Psoas muscle (tissue), 8 donors: ENCODE measurements around the gene PTPRM. TPM values are rescaled to one million over a fixed set of nuclear protein-coding genes. Genes with fewer than 3 reads are reported as not detected.

Experiments
- ATAC-seq, 4 donors: fragments of 200-7000 bp; cut with Tn5 transposase; one replicate each; pipeline ENCODE4 v1.9.1; 2020; ENCODE audit warnings: moderate library complexity in 3 of 4, mild to moderate bottlenecking in 2 of 4
- DNase-seq, 2 donors: peaks; one replicate each; pipeline ENCODE4 v3.0.0-alpha.2; 2020
- H3K27ac ChIP-seq: fragments of 200-600 bp; one replicate; pipeline ENCODE4 v1.8.0; 2022
- H3K27me3 ChIP-seq, 3 donors: fragments of 200-600 bp in 1 of 3; one replicate each; pipeline versions ENCODE4 v1.6.1 to v1.8.0; 2013 to 2022; ENCODE audit warnings: low read length in 2 of 3, mild to moderate bottlenecking in 2 of 3, moderate library complexity in 1 of 3; ENCODE audit not compliant: insufficient read depth in 3 of 3
- H3K36me3 ChIP-seq, 2 donors: fragments of 200-600 bp in 1 of 2; one replicate each; pipeline versions ENCODE4 v1.6.1 to v1.8.0; 2013 to 2022; ENCODE audit warnings: low read depth in 1 of 2, mild to moderate bottlenecking in 1 of 2, moderate library complexity in 1 of 2; ENCODE audit not compliant: insufficient read depth in 1 of 2
- H3K4me1 ChIP-seq: fragments of 200-600 bp; one replicate; pipeline ENCODE4 v1.8.0; 2022
- H3K4me3 ChIP-seq: fragments of 200-600 bp; one replicate; pipeline ENCODE4 v1.8.0; 2022; ENCODE audit warnings: mild to moderate bottlenecking
- H3K9me3 ChIP-seq: fragments of 200-600 bp; one replicate; pipeline ENCODE4 v1.8.0; 2022
- CTCF ChIP-seq: fragments of 200-600 bp; IDR thresholded peaks from one replicate; pipeline ENCODE4 v1.8.0; 2022; ENCODE audit warnings: antibody characterized with exemption
- WGBS, 3 donors: extraction: QIAGEN DNeasy Blood & Tissue Kit; methylation state at CpG; one replicate each; pipeline versions ENCODE4 v1.1.6 to v1.1.7; 2013; 5-methylcytosine and 5-hydroxymethylcytosine counted together
- intact Hi-C, 2 donors: fragments of 100-400 bp; cut with DNase I; formaldehyde crosslinking; loops; one replicate each; pipeline versions ENCODE4 v1.11.0 to v1.14.2; 2022
- polyA plus RNA-seq, 3 donors: library from polyadenylated mRNA; stranded (reverse); fragments of 200-250 nt; gene quantifications; one replicate each; pipeline ENCODE4 v1.2.3, GENCODE V29; 2013
- total RNA-seq, 4 donors: library from RNA; stranded (reverse); fragmentation: NEBNext Ultra II Directional in 2 of 4; extraction: Animal tissue kit (Norgen Biotek cat#: 25700) in 2 of 4; gene quantifications; one replicate each; pipeline versions ENCODE4 v1.2.1 to v1.2.4, GENCODE V29; 2021 to 2023
- donor health status: healthy with polysubstance abuse.
- donor health status: DM: no; HTN: no; CAD: no; lungs with moderate emphysema.
- donor health status: Bipolar disorder and iron deficiency.
- donor health status: healthy.
- donor health status: DM: yes; HTN: yes; CAD: no.
- donor health status: DM: no; HTN: no; CAD: no.
- donor health status: DM: no; HTN: no; CAD: no.
- donor health status: DM: yes; HTN: yes; CAD: no.

PTPRM gene
- total and polyA plus RNA-seq, 7 donors, result 27.4 to 78.9 (median 39.0) TPM

DNA sequence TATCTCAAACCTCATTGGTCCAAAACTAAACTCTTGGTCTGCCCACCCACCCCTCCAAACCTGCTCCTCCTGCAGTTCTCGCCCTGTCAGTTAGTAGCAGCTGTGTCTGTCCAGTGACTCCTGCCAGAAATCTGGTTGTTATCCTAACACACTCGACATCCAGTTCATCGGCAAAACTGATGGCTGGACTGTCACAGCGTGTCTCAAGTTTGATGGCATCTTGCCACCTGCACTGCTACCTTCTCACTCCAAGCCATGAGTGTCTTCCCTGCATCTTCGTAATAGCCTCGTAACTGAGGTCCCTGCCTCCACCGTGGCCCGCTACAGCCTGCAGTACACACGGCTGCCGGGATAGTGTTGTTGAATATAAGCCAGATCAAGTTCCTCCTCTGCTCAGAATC is 572.0 kb downstream of the PTPRM start:
- intact Hi-C loops, result no loop called here
- ATAC-seq, result peak in 3 of 4 donors; percentile 45 to 49 (median 46)
- Histone ChIP-seq H3K27ac (peak overlapping the region; percentile 3), H3K4me3 (no peak overlapping the region), H3K9me3 (no peaks in the 10 kb centered on the region), H3K36me3 (peaks cover 0 to 5% of the 10 kb centered on the region in 2 donors), H3K4me1 (peaks cover 30% of the 10 kb centered on the region), H3K27me3 (no peaks in the 10 kb centered on the region)
- TF ChIP-seq CTCF, result no peak
- peak in 1 of 2 donors; percentile 56 for DNase-seq
- 24 to 35% (median 30%) methylated on average over 10 of the region's 10 CpGs for WGBS, 3 donors

DNA sequence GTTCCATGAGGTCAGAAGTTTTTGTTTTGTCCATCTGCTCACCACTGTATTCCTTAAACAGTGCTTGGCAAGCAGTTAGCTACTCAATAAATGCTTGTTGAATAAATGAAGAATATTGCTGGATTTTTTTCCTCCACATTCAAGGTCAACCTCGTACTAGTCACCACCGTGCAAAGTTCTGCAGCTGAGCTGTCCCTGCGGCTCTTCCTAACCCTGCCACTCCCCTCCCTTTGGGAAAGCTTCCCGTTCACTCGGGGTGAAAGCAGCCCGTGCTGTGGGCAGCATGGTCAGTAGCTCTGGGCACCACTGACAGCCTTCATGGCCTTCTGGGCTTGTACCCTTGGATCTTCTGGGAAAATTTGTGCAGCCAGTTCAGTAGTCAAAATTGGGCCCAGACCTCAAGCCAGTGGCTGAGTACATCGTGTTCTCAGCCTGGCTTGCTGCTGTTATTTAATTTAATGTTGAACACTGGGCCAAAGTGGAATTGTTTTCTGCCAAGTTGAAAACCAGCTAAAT is 572.8 kb downstream of the PTPRM start:
- H3K27me3 ChIP-seq, result no peaks in the 10 kb centered on the region
- intact Hi-C loops, result no loop called here
- TF ChIP-seq CTCF, result no peak
- no peaks in the 10 kb centered on the region for H3K9me3 ChIP-seq
- H3K4me3 ChIP-seq, result no peak overlapping the region
- peak overlapping the region; percentile 13 for H3K27ac ChIP-seq
- 23 to 50% (median 42%) methylated on average over 7 of the region's 7 CpGs for WGBS, 3 donors
- H3K36me3 ChIP-seq, result peaks cover 0 to 8% of the 10 kb centered on the region in 2 donors
- peaks cover 30% of the 10 kb centered on the region for H3K4me1 ChIP-seq
- peak in 3 of 4 donors; percentile 69 to 76 (median 73) for ATAC-seq
- peak; percentile 57 to 87 for DNase-seq

GRCh38 chr18:8140841-8141501 is 573.9 kb downstream of the PTPRM start:
- peaks cover 30% of the 10 kb centered on the region for H3K4me1 ChIP-seq
- TF ChIP-seq CTCF, result no peak
- H3K36me3 ChIP-seq, result peaks cover 0 to 8% of the 10 kb centered on the region in 2 donors
- DNase-seq (peak; percentile 68 to 81), ATAC-seq (peak; percentile 79 to 94 (median 91))
- H3K9me3 ChIP-seq, result no peaks in the 10 kb centered on the region
- peak overlapping the region; percentile 2 for H3K27ac ChIP-seq
- WGBS, 3 donors, result 30 to 53% (median 50%) methylated on average over 8 of the region's 8 CpGs
- intact Hi-C loops, result no loop called here
- no peak overlapping the region for H3K4me3 ChIP-seq
- H3K27me3 ChIP-seq, result no peaks in the 10 kb centered on the region

DNA sequence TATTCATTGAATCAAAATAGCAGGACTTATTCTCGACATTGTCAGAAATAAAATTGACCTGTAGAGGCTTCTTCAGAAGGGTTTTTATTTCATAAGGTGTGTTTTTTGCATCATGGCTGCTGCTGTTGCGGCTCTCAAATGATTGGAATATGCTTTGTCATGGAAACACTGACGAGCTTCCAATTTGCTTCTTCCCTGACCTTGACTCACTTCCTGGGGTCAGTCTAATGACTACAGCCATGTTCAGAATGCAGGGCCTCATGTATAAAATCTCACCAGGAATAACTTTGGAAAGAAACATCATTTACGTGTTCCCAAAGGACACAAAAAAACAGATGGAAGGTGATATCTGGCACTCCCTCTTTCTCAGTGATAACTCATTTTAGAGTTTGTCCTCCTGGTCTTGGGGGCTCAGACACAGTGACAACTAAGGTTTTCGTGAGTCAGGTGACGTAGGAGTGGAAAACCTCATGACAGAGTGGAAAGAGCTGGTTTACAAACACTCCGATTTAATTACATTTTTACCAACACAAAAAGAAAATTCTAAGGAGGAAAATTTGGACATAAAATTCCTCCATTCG is 575.1 kb downstream of the PTPRM start:
- DNase-seq (no peak), ATAC-seq (no peak)
- H3K4me1 ChIP-seq, result peaks cover 30% of the 10 kb centered on the region
- 61 to 69% (median 68%) methylated on average over 8 of the region's 8 CpGs for WGBS, 3 donors
- TF ChIP-seq CTCF, result no peak
- intact Hi-C loops, result no loop called here
- peak overlapping the region; percentile 25 for H3K27ac ChIP-seq
- H3K27me3 ChIP-seq, result no peaks in the 10 kb centered on the region
- H3K36me3 ChIP-seq, result peaks cover 0 to 8% of the 10 kb centered on the region in 2 donors
- no peak overlapping the region for H3K4me3 ChIP-seq
- H3K9me3 ChIP-seq, result peaks cover 5% of the 10 kb centered on the region
